GM12873 (cell line): ENCODE data around the gene TALDO1.

Source experiments
- TF ChIP-seq, protein P1 (sequence below): IDR thresholded peaks from 2 replicates; pipeline ENCODE4 v1.5.1; 2012; ENCODE audit warnings: low read depth, mild to moderate bottlenecking, moderate library complexity, low read length, control low read depth; ENCODE audit not compliant: insufficient read depth; ENCODE audit errors: missing control alignments

Gene TALDO1

GRCh38 chr11:774873-775592 is 27.8 kb downstream of the TALDO1 start:
- TF ChIP-seq, protein P1, sequence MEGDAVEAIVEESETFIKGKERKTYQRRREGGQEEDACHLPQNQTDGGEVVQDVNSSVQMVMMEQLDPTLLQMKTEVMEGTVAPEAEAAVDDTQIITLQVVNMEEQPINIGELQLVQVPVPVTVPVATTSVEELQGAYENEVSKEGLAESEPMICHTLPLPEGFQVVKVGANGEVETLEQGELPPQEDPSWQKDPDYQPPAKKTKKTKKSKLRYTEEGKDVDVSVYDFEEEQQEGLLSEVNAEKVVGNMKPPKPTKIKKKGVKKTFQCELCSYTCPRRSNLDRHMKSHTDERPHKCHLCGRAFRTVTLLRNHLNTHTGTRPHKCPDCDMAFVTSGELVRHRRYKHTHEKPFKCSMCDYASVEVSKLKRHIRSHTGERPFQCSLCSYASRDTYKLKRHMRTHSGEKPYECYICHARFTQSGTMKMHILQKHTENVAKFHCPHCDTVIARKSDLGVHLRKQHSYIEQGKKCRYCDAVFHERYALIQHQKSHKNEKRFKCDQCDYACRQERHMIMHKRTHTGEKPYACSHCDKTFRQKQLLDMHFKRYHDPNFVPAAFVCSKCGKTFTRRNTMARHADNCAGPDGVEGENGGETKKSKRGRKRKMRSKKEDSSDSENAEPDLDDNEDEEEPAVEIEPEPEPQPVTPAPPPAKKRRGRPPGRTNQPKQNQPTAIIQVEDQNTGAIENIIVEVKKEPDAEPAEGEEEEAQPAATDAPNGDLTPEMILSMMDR: no peak

GRCh38 chr11:776263-776560 is 28.9 kb downstream of the TALDO1 start:
- TF ChIP-seq, protein P1: no peak

- TF ChIP-seq, protein P1: peak; percentile 1
Measured at GRCh38 chr11:776561-777287, 29.5 kb downstream of the TALDO1 start.

DNA sequence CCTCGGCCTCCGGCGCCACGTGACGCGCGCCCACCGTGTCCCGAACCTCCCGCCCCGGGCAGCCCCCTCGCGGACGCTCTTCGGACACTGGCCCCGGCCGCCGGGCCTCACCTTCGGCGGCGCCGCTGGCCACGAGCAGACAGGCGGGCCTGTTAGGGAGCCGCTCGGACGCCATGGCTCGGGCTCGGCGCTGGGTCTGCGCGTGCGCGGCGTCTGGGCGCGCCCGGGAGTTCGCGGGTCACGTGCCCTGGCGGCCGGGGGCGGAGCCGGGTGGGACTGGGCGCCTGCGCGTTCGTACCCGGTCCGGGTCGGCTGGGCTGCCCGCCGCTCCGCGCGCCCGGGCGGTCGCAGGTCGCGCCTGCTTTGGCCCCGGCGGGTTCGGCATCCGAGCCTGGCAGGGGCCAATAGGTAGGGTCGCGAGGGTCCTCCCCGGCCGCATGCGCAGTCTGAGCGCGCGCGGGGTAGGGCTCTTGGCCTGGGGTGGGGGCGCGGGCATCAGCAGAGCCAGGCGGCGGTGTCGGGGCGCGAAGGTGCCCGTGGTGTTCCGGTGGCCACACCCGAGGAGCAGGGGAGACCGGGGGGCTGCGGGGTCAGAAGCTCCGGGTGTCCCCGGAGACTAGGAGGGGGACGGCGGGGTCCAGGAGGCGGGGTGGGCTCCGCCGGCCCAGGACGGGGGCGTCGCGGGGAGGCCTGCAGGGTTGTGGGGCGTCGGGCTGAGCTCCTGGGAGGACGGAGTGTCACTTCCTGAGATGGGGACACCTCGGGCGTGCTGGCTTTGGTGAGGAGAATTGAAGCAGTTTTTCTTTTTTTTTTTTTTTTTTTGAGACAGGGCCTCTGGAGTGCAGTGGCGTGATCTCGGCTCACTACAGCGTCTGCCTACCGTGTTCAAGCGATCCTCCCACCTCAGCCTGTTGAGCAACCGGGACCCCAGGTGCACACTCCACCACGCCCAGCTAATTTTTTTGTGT is 30.3 kb downstream of the TALDO1 start, which contains the start of gene GATD1:
GATD1 (minus strand) TSS at position 200 of the 968 bp plus-strand sequence; CDS start at position 175, 25 bp downstream.
- TF ChIP-seq, protein P1: no peak

GRCh38 chr11:778976-779954 is 32.0 kb downstream of the TALDO1 start:
- TF ChIP-seq, protein P1: peak; percentile 4

DNA sequence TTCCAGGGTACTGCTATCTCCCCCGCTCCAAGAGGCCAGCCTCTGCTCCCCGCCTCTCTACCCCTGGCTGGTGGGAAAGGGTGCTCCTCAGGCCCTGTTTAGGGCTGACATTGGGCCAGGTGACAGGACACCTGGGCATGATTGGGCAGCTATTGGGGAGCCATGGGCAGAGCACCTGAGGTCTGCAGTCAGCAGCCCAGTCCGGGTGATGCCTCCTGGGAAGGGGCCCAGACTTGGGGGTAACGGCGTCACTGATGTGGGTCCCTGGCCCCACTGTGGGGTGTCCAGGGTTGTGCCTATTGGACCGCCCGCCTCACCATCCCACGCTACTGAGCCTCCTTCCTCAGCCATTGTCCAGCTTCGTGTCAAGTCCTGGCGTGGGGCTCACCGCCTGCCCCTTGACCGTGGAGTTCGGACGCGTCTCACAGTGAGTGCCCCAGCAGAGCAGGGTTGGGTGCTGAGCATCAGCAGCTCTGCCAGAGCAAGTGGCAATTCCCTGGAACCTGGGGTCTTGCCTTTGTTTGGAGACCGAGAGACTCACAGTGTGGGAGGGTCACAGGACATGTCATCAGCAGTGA is 32.8 kb downstream of the TALDO1 start:
- TF ChIP-seq, protein P1: no peak
